HT1080 (cell line): ENCODE results near the gene UGT1A6. TPM values are rescaled to one million over a fixed set of nuclear protein-coding genes. Genes with fewer than 3 reads are reported as not detected.
"Not testable (repeated sequence)": the region's sequence is repeated elsewhere in the genome, so short reads cannot be mapped to it uniquely, and the experiment has no call there.

Experiments used
- DNase-seq: peaks from one replicate; pipeline ENCODE4 v3.0.0-alpha.2; 2015; ENCODE audit warnings: low read depth
- total RNA-seq: library from RNA; depleted of rRNA; stranded (reverse); fragments of >200 nt; shearing (Covaris generic); gene quantifications from 2 replicates; pipeline ENCODE4 v1.2.3, GENCODE V29; 2014

UGT1A6 gene
- total RNA-seq, 1 experiment from 2014 or later = not detected

- no peak for DNase-seq
Measured at GRCh38 chr2:233684640-233685039, 8.1 kb upstream of the UGT1A6 start.

DNA sequence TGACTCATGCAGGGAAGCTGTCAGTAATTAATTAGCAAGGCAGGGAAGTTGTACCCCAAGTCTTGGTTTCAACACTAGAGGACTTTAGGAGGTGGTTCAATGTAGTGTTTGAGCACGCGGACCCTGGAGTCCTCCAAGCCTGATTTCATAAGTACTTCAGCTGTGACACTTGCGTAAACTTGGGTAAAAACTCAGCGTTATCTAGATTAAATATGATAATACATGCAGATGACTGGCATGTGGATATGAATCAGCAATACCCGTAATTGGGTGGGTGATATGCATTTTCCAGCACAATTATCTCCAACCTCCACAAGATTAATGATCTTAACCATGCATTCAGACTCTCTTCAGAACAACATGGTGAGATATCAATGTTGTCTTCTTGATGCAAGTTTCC lies 5.8 kb upstream of the UGT1A6 start:
- DNase-seq = no peak

- DNase-seq = no peak
Measured at GRCh38 chr2:233688341-233688740, 4.3 kb upstream of the UGT1A6 start.

DNA sequence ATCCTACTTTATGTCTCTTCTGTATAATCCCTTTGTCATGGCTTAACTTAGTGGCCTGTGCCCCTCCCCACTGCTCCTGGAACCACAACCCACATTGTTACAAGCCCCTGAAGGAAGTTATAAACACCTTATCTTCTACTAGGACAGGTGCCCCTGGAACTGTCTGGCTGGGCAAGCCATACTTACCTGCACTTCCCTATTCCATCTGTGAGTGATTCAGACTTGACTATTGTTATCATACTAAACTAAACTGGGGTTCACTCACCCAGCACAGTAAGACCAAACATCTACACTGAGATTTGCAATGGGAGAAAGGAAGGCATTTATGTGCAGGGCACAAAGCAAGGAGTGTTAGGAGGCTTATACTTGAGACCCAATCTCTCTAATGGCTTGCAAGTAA lies 3.7 kb upstream of the UGT1A6 start:
- no peak for DNase-seq

- DNase-seq = no peak
Measured at GRCh38 chr2:233689501-233689900, 3.2 kb upstream of the UGT1A6 start.

- no peak for DNase-seq
Measured at GRCh38 chr2:233690444-233690843, 2.2 kb upstream of the UGT1A6 start.

GRCh38 chr2:233691443-233692433 lies 952 bp upstream of the UGT1A6 start:
- DNase-seq = no peak

DNA sequence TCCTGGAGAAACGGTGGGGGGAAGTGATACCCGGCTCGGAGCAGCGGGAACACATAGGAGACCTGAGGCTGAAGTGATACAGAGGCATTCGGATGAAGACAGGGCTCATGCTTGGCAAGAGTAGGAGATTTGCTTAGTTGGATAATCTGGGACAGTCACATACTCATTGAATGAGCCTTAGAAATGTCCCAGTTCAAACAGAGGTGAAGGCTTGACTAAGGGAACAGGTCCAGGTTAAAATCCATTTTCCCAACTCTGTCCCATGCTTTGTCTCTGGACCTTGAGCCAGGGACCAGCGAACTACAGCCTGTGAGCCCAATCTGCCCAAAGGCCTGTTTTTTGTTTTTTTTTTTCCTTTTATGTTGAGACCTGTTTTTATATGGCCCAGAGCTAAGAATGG lies 1.3 kb downstream of the UGT1A6 start:
- DNase-seq = no peak

- no peak for DNase-seq
Measured at GRCh38 chr2:233698740-233699139, 6.0 kb downstream of the UGT1A6 start.

- DNase-seq = no peak
Measured at GRCh38 chr2:233699424-233700027, 6.8 kb downstream of the UGT1A6 start.

DNA sequence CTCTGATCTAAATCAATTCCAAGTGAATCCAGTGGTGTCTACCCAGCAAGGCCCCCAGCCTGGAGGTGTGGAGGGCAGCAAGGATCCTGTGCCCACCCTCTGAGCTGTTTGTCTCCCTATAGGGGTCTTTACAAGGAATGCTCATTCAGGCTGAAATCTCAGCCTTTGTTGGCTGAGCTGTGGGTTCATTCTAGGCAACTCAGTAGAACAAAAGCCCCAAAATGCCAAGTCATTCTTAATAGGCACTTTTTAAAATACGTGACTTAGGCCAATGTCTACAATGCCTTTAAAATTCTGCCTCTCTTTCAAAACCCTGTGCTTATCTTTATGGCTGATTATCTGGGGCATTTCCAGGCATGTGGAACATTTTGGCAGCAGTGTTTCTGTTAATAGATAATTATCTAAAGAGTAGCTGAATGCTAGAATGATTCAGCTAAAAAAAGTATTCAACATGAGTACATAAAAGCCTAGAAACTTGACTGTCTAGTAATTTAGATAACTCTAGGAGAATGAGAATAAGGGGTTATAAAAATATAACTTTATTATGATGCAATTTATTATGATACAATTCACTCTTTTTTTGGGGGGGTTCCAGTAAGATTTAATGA lies 7.4 kb downstream of the UGT1A6 start:
- no peak for DNase-seq

DNA sequence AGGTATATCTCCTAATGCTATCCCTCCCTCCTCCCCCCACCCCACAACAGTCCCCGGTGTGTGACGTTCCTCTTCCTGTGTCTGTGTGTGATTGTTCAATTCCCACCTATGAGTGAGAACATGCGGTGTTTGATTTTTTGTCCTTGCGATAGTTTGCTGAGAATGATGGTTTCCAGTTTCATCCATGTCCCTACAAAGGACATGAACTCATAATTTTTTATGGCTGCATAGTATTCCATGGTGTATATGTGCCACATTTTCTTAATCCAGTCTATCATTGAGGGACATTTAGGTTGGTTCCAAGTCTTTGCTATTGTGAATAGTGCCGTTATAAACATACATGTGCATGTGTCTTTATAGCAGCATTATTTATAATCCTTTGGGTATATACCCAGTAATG lies 8.2 kb downstream of the UGT1A6 start:
- DNase-seq = not testable (repeated sequence)

DNA sequence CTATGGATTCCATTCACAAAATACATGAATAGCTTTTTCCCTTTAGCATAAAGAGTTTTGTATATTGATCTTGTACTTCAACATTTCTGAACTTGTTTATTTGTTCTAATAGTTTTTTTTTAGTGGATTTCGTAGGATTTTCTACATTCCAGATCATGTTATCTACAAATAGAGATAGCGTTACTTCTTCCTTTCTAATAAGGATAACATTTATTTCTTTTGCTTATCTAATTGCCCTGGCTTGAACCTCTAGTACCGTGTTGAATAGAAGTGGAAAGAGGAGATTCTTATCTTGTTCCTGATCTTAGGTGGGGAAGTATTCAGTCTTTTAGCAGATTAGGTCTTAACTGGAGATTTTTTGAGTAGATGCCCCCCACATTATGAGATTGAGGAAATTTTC lies 9.5 kb downstream of the UGT1A6 start:
- DNase-seq = no peak

GRCh38 chr2:233705911-233706506 lies 13.3 kb downstream of the UGT1A6 start:
- DNase-seq = no peak

GRCh38 chr2:233706720-233707119 lies 14.0 kb downstream of the UGT1A6 start:
- no peak for DNase-seq

DNA sequence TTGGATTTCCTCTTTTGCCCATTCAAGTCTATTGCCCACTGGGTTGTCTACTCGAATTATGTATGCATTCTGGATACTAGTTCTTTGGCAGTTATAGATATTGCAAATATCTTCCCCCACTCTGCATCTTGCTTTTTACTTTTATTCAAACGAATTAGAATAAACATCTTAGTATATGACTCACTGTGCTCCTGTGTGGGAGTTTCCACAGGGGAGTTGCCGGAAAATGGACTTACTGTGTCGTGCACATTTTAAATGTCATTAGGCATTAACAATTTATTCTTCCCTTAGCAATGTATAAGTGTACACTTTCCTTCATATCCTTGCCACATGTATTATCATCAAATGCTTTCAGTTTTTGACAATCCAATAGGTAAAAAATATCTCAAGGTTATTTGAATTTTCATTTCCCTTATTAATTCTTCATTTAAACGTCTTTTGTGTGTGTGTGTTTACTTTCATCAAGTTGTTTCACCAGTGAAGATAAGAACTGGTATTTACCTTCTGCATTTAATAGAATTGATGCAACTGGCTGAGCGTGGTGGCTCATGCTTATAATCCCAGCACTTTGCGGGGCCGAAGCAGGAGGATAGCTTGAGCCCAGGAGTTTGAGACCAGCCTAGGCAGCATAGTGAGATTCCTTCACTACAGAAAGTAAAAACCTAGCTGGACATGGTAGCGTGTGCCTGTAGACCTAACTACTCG lies 15.4 kb downstream of the UGT1A6 start:
- no peak for DNase-seq

DNA sequence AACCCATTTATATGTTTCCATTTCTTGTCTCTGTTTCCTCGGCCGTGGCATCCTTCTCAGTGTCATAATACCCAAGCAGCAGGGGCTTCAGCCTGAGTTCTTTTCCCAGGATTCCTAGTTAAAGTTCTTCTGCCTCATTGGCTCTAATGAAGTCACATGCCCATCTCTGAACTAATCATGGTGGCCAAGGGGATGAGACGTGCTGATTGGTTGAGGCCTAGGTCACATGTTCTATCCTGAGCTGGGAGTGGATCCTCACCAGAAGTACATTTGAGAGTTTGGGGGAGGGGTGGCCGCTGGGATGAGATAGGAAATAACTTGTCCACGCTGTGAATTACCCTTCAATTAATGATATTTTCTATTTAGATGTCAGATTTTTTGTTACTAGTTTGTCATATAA lies 16.3 kb downstream of the UGT1A6 start:
- peak; percentile 28 for DNase-seq

DNA sequence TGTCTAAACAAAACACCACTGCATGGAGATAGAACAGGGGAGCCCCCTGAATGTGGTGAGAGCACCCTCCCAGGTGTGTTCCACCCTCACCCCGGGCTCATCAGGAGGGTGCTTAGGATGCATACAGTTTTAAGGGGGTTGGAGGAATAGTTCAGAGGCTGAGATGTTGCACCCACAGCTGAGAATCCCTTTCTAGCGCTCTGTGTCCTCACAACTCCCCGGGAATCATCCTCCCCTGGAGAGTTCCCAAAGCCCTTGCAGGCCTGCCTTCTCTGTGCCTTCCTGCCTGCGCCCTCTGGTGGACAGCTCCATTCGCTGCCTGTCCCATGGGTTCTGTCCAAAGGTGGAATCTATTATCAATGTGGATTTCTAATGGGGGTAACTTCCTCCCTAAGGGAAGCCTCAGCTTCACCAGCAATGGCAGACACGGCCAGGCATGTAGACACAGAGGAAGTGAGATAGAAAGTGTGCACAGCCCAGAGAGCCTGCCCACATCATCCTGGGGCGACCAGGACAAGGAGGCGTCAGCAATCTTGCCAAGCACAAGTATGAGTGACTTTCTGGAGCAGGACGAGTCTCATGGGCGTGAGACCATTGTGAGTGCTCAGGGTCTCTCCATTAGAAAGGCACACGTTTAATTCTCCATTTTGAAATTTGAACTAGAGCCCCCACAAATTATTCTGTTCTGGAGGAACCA lies 18.8 kb downstream of the UGT1A6 start:
- DNase-seq = peak; percentile 45

DNA sequence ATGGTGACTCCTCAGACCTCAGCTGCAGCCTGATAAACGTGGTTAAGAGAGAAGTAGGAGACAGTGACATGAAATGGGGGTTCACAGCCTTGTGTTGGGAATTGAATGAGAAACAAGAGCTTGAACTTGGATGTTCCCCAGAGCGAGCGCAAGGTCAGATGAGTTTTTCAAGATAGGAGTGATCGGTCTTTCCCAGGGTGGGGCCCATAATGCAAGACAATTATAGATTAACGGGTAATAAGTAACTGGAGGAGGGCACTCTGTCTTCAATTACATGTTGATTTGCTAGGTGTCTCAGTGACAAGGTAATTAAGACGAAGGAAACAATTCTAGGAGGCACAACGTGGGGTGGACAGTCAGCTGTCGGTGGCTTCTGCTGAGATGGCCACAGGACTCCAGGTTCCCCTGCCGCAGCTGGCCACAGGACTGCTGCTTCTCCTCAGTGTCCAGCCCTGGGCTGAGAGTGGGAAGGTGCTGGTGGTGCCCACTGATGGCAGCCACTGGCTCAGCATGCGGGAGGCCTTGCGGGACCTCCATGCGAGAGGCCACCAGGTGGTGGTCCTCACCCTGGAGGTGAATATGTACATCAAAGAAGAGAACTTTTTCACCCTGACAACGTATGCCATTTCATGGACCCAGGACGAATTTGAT lies 20.0 kb downstream of the UGT1A6 start, which contains the start of gene UGT1A5:
Gene UGT1A5 (plus strand): TSS at position 297 of the 651 bp plus-strand sequence. CDS start 85 bp downstream, at position 382.
- DNase-seq = no peak

DNA sequence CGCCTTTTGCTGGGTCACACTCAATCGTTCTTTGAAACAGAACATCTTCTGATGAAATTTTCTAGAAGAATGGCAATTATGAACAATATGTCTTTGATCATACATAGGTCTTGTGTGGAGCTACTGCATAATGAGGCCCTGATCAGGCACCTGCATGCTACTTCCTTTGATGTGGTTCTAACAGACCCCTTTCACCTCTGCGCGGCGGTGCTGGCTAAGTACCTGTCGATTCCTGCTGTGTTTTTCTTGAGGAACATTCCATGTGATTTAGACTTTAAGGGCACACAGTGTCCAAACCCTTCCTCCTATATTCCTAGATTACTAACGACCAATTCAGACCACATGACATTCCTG lies 20.5 kb downstream of the UGT1A6 start:
- no peak for DNase-seq
